Measurements from ENCODE around the gene TPM2.

The TPM2 gene

DNA sequence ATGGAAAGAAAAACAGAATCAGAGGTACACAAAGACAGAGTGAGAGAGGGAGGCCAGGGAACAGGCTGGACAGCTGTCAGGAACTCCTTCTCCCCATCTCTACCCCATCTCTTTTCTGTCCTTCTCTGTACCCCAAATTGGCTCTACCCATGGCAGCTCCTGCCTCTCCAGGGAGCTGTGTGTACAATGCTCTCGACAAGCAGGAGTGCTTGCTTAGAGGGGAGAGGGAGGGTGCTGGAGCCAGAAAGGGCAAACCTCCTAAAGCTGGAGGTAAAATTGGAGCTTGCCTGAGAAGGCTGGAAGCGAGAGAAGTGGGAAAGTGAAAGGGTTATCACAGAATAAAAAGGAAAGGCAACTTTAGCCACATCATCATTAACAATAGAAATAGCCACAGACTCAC, 6.4 kb downstream of the TPM2 start:
- H3K27ac ChIP-seq, result no peak overlapping the region
- TF ChIP-seq, protein P1, sequence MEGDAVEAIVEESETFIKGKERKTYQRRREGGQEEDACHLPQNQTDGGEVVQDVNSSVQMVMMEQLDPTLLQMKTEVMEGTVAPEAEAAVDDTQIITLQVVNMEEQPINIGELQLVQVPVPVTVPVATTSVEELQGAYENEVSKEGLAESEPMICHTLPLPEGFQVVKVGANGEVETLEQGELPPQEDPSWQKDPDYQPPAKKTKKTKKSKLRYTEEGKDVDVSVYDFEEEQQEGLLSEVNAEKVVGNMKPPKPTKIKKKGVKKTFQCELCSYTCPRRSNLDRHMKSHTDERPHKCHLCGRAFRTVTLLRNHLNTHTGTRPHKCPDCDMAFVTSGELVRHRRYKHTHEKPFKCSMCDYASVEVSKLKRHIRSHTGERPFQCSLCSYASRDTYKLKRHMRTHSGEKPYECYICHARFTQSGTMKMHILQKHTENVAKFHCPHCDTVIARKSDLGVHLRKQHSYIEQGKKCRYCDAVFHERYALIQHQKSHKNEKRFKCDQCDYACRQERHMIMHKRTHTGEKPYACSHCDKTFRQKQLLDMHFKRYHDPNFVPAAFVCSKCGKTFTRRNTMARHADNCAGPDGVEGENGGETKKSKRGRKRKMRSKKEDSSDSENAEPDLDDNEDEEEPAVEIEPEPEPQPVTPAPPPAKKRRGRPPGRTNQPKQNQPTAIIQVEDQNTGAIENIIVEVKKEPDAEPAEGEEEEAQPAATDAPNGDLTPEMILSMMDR (IDR thresholded peaks at IDR 0.05; ENCODE audit: low read depth, low read length, missing control alignments), result no peak
- DNase-seq, result no peak
- H3K4me3 ChIP-seq (ENCODE audit: low read depth, low read length), result no peak overlapping the region
- peaks cover 68% of the 10 kb centered on the region for H3K36me3 ChIP-seq (replicated peaks)
- in situ Hi-C loops (cut with HindIII; ENCODE audit: low pct_ligation_motif_present, low sequenced_read_pairs), result no loop called here
- H3K27me3 ChIP-seq (replicated peaks), result no peaks in the 10 kb centered on the region

DNA sequence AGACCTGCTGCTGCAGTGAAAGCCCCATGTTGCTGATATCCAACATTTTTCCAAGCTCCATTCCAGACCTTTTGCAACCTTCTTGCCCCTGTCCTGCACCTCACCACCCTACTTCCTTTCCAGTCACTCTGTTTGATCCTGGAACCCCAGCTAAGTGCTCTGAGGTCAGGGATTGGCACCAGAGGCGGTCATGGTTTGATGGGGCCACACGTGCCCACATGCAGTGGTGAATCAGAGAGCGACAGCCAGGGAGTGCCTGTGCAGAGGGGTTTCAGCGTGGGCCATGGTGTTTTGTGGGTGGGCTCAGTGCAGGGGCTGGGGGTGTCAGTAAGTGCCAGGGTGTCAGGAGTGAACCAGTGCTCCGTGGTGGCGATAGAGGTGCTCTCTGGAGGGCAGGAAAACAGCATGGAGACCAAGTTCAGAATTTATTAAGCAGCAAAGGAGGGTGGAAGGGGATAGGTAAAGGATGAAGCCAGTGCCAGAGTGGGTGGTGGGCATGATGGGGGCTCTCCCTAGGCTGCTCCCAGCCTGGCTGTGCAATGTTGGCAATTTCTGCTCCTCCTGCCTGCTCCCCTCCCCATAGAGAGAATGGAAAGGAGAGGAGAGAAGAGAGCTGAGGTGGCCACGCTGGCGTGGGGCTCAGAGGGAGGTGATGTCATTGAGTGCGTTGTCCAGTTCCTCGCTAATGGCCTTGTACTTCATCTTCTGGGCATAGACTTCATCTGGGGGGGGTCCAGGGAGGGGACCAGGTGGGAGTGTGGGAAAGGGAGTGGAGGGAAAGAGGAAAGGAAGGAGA, 7.0 kb downstream of the TPM2 start:
- no peak overlapping the region for H3K4me3 ChIP-seq (ENCODE audit: low read depth, low read length)
- H3K27ac ChIP-seq, result no peak overlapping the region
- in situ Hi-C loops (cut with HindIII; ENCODE audit: low pct_ligation_motif_present, low sequenced_read_pairs), result no loop called here
- no peaks in the 10 kb centered on the region for H3K27me3 ChIP-seq (replicated peaks)
- TF ChIP-seq, protein P1 (IDR thresholded peaks at IDR 0.05; ENCODE audit: low read depth, low read length, missing control alignments), result no peak
- H3K36me3 ChIP-seq (replicated peaks), result peaks cover 62% of the 10 kb centered on the region
- DNase-seq, result no peak

DNA sequence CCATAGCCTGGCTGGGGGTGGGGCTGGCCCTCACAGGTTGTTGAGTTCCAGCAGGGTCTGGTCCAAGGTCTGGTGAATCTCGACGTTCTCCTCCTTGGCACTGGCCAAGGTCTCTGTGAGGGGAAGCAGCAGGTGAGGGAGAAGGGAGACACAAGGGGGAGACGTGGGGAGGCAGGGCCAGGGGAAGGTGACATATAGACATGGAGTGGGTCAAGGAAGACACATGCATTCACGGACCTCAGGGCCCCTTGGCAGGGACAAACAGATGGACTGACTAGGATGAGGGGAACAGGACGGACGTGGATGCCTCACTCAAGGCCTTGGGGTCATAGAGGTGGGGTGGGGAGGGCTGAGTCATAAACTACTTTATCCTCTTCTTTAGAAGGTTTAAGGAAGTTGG, 7.7 kb downstream of the TPM2 start:
- Histone ChIP-seq H3K27me3 (replicated peaks) (no peaks in the 10 kb centered on the region), H3K27ac (no peak overlapping the region), H3K4me3 (ENCODE audit: low read depth, low read length) (no peak overlapping the region), H3K36me3 (replicated peaks) (peaks cover 56% of the 10 kb centered on the region)
- in situ Hi-C loops (cut with HindIII; ENCODE audit: low pct_ligation_motif_present, low sequenced_read_pairs), result no loop called here
- TF ChIP-seq, protein P1 (IDR thresholded peaks at IDR 0.05; ENCODE audit: low read depth, low read length, missing control alignments), result no peak
- DNase-seq, result no peak

DNA sequence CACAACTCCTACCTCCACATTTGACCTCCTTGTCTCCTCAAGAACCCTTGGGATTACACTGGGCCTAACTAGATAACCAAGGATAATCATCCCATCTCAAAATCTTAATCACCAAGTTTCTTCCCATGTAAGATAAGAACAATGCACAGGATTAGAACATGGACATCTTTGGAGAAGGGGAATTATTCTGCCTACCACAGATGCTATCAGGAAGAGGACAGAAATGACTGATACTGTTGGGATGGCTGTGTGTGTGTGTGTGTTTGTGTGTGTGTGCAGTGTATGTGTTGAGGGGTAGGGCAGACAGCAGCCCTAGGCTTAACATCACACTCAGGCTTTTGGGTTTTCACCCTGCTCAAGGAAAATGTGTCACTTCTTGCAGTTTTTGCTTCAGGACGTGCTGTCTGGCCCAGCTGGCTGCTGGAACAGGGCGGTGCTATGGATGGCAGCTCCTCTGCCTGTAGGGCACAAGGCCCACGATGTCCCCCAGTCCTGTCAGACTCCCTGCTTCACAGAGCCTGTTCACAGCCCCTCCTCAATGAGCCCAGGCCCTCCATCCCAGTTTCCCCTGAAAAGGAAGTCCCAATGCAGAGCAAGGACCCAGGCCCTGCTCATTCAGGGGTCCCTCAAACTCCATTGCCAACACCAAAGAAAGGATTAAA, 8.3 kb downstream of the TPM2 start:
- Histone ChIP-seq H3K4me3 (ENCODE audit: low read depth, low read length) (no peak overlapping the region), H3K36me3 (replicated peaks) (peaks cover 51% of the 10 kb centered on the region), H3K27me3 (replicated peaks) (no peaks in the 10 kb centered on the region), H3K27ac (no peak overlapping the region)
- in situ Hi-C loops (cut with HindIII; ENCODE audit: low pct_ligation_motif_present, low sequenced_read_pairs), result no loop called here
- DNase-seq, result no peak
- TF ChIP-seq, protein P1 (IDR thresholded peaks at IDR 0.05; ENCODE audit: low read depth, low read length, missing control alignments), result no peak

DNA sequence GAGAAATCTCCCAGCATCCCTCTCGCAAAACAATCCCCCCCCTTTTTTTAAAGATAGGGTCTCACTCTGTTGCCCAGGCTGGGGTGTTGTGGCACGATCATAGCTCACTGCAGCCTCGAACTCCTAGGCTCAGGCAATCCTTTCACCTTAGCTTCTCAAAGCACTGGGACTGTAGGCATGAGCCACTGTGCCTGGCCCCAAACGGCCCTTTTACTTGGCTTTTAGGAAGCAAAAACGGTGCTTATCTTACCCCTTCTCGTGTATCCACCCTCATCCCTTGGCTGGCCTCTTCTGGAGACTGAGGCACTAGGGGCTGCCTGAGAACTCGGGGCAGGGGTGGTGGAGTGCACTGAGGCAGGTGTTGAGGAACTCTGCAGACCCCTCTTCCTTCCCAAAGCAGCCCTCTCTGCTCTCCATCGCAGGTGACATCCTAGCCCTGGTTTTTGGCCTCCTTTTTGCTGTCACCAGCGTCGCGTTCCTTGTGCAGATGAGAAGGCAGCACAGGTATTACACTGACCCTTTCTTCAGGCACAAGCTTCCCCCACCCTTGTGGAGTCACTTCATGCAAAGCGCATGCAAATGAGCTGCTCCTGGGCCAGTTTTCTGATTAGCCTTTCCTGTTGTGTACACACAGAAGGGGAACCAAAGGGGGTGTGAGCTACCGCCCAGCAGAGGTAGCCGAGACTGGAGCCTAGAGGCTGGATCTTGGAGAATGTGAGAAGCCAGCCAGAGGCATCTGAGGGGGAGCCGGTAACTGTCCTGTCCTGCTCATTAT, 9.2 kb downstream of the TPM2 start:
- no peak for DNase-seq
- in situ Hi-C loops (cut with HindIII; ENCODE audit: low pct_ligation_motif_present, low sequenced_read_pairs), result no loop called here
- H3K27me3 ChIP-seq (replicated peaks), result no peaks in the 10 kb centered on the region
- no peak overlapping the region for H3K27ac ChIP-seq
- H3K4me3 ChIP-seq (ENCODE audit: low read depth, low read length), result no peak overlapping the region
- TF ChIP-seq, protein P1 (IDR thresholded peaks at IDR 0.05; ENCODE audit: low read depth, low read length, missing control alignments), result no peak
- H3K36me3 ChIP-seq (replicated peaks), result peaks cover 43% of the 10 kb centered on the region
